Frontal cortex (tissue), 4 donors: ENCODE results near the gene TMEM151A. TPM values are rescaled to one million over a fixed set of nuclear protein-coding genes. Genes with fewer than 3 reads are reported as not detected.
A peak's percentile ranks its signal among the peaks of the same experiment; 100 is the strongest.
"Not testable (repeated sequence)": the region's sequence is repeated elsewhere in the genome, so short reads cannot be mapped to it uniquely, and the experiment has no call there.

Experiments used
- DNase-seq, 2 donors: peaks; one replicate each; pipeline ENCODE4 v3.0.0; 2012; ENCODE audit warnings: low spot score in 2 of 2
- FAIRE-seq: peaks from 2 replicates; lab custom pipeline; 2012; peaks lifted over from hg19 to GRCh38; lab: Jason Lieb, UNC
- total RNA-seq: library from RNA; depleted of rRNA; stranded (reverse); fragments of >200 nt; gene quantifications from one replicate; pipeline ENCODE4 v1.2.3, GENCODE V29; 2014
- donor health status: control.
- donor health status: control.
- donor health status: control.

The TMEM151A gene
- total RNA-seq, 1 donor from 2014 or later, result 9.0 TPM

GRCh38 chr11:66316849-66317251 is 25.2 kb downstream of the TMEM151A start, which contains the start of gene CD248:
TSS of gene CD248 (minus strand) at chr11:66317044. CDS start at chr11:66317027, 17 bp downstream.
- DNase-seq (peak in 1 of 2 donors; percentile 58), FAIRE-seq (no peak)

GRCh38 chr11:66317322-66317722 is 25.6 kb downstream of the TMEM151A start:
- FAIRE-seq, result no peak
- DNase-seq, result no peak

GRCh38 chr11:66317723-66318599 is 26.3 kb downstream of the TMEM151A start:
- FAIRE-seq (no peak), DNase-seq (no peak)

DNA sequence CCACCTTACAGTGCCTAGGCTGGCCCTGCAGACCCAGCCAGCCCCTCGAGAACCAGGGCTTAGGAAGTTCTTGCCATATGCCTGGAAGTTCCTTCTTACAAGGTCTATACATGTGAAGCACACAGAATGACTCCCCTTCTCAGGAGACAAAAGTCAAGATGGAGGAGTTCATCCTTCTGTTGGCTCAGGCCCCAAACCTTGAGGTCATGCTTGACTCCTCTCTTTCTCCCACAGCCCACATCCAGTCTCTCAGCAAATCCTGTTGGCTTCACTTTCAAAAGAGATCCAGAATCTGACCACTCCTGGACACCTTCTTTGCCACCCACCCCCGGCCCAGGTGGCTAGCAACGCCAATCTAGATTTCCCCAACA is 26.9 kb downstream of the TMEM151A start:
- no peak for FAIRE-seq
- no peak for DNase-seq

DNA sequence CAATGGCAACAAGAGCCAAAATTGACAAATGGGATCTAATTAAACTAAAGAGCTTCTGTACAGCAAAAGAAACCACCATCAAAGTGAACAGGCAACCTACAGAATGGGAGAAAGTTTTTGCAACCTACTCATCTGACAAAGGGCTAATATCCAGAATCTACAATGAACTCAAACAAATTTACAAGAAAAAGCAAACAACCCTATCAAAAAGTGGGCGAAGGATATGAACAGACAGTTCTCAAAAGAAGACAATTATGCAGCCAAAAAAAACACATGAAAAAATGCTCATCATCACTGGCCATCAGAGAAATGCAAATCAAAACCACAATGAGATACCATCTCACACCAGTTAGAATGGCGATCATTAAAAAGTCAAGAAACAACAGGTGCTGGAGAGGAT is 28.6 kb downstream of the TMEM151A start:
- FAIRE-seq, DNase-seq: not testable (repeated sequence)

- not testable (repeated sequence) for FAIRE-seq, DNase-seq
Observed at GRCh38 chr11:66320748-66321147, 29.1 kb downstream of the TMEM151A start.

DNA sequence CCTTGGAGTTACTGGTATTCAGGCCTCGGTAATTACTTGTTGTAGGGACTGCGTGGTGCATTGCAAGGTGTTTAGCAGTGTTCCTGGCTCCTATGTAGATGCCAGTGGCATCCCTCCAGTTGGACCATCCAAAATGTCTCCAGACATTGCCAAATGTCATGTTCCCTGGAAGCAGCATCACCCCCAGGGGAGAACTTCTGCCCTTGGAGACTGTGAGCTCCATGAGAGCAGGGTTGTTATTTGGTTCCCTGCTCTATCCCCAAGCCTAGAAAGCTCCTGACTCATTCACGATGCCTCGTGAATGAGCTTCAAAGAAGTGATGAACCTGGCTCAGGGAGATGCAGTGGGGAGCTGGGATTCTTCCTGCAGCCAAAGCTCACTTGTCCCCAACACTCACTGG is 29.9 kb downstream of the TMEM151A start:
- DNase-seq (no peak), FAIRE-seq (no peak)

DNA sequence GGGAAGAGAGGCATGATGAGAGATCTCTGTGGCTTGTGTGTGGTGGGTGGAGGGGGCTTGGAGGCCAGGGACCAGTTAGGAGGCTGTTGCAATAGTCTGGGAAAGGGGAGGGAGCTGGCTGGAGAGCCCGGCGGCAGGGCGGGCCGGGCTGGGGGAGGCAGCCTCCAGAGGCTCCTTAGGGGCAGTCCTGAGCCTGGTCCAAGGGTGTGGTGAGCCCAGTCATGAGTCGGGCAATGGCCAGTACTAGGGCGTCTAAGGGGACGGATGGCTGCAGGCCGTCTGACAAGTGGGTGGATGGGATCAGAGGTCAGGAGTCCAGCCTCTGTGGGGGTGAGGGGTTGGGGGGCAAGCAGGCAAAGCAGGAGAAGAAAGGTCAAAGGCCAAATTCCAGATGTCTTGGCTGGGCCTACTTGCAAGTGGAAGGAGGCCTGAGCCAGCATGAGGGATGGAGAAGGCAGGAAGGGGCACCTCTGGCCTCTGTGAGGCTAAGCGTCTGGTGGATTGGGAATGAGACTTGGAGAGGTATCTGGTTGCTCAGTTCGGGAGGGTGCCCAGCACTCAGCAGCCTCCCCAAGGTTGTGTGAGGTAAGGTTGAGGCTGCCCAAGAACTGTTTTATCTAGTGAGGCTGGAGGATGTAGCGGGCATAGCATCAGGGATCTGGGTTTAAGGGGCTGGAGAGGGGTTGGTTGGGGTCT is 31.2 kb downstream of the TMEM151A start:
- FAIRE-seq (no peak), DNase-seq (no peak)

DNA sequence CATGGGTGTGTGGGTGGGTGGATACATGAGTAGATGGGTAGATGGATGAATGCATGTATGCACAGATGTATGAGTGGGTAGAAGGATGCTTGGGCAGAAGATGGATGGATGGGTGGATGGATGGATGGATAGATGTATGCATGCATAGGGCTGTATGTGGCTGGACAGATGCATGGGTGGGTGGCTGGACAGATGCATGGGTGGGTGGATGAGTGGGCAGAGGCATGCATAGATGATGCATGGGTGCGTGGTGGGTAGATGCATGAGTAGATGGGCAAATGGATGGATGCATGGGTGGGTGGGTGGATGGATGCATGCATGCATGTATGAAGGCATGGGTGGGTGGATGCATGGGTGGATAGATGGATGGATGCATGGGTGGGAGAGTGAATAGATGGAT is 32.0 kb downstream of the TMEM151A start:
- FAIRE-seq, result no peak
- DNase-seq, result no peak

- DNase-seq (no peak), FAIRE-seq (no peak)
Observed at GRCh38 chr11:66324664-66325063, 33.0 kb downstream of the TMEM151A start.

DNA sequence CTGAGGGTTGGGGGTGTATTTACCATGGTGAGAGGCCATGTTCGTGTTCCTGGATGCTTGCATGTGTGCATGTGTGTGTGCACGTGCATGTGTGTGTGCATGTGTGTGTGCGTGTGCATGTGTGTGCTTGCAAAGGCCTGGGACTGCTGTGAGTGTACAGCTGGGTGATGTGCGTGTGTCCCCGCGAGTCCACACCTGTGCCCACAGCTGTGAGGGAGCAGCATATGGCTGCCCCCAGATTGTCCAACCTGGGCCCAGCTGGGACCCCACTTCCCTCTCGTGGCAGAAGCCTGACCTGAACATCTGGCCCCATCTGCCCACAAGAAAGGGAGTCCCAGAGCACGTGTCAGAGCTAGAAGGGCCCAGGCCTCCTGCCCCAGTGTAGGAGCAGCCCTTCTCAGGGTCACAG is 33.6 kb downstream of the TMEM151A start:
- DNase-seq, result no peak
- FAIRE-seq, result no peak

GRCh38 chr11:66326261-66327111 is 34.8 kb downstream of the TMEM151A start:
- no peak for DNase-seq

GRCh38 chr11:66327171-66328030 is 35.7 kb downstream of the TMEM151A start:
- FAIRE-seq, result no peak
- no peak for DNase-seq

More at GRCh38 chr11:66326261-66327111, 34.8 kb downstream of the TMEM151A start:
- FAIRE-seq, result no peak

DNA sequence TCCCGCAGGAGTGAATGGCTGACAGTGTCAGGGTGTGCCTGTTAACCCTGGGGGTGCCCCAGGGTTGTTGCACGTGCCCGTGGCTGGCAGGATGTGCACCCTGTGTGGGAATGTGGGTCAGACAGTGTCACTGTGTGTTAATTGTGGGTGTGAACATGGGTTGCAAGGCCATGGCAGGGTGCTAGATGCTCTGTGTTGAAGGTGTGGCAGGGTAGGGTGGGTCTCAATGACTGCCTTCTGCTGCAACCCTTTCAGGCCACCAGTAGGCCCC is 36.3 kb downstream of the TMEM151A start:
- FAIRE-seq (no peak), DNase-seq (no peak)

- FAIRE-seq (no peak), DNase-seq (peak; percentile 83 to 88)
Observed at GRCh38 chr11:66328302-66329144, 36.8 kb downstream of the TMEM151A start.

DNA sequence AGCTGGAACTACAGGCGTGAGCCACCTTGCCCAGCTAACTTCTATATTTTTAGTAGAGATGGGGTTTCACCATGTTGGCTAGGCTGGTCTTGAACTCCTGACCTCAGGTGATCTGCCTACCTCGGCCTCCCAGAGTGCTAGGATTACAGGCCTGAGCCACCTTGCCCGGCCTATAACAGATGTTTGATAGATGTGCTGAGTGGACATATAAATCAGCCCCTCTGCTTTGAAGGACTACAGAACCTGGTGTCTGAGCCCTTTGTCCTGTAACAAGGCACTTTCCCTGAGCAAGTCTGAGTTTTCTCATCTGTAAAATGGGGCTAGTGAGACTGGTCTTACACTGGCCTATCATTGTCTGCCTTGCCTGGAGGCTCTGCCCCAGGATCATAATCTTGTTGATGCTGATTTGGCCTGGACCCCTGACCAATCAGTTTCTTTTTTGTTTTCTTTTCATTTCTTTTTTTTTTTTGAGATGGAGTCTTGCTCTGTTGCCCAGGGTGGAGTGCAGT is 37.5 kb downstream of the TMEM151A start:
- no peak for FAIRE-seq

DNA sequence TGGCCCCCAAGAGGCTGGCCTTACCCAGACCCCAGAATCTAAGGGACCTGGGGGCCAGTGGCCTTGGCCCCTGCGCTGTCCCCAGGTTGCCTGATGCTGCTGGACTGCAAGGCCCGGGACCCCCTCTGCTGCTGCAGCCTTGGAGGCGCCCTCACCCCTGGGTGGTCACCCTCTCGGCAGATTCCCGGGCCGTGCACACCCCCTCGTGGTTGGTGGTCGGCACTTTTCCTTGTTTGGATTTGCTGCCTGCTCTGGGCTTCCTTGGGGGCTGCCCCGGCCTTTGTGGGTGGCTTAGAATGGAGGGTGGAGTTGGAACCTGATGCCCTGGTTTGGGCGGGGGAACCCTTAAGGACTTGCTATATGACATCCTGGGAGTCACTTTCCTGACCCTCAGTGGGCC is 39.2 kb downstream of the TMEM151A start:
- FAIRE-seq, result no peak
- DNase-seq, result no peak

More for the DNA sequence above, 37.5 kb downstream of the TMEM151A start:
- no peak for DNase-seq
